NCI-H2107 (cell line): Measurements from ENCODE around the gene ABL1.
A peak's percentile ranks its signal among the peaks of the same experiment; 100 is the strongest.

Experiments
- DNase-seq: peaks from one replicate; lab custom pipeline; 2025; lab: John Stamatoyannopoulos, UW

ABL1 gene

DNA sequence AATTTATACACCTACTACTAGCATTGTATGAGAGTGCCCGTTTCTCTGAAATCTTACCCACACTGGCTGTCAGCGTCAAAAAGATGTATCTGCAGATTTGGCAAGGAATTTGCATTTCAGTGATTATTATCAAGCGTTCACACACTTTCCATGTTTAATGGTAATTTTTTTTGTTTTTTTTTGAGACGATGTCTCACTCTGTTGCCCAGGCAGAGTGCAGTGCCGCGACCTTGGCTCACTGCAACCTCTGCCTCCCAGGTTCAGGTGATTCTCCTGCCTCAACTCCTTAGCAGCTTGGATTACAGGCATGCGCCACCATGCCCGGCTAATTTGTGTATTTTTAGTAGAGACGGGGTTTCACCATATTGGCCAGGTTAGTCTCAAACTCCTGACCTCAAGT is 14.3 kb downstream of the ABL1 start:
- no peak for DNase-seq

DNA sequence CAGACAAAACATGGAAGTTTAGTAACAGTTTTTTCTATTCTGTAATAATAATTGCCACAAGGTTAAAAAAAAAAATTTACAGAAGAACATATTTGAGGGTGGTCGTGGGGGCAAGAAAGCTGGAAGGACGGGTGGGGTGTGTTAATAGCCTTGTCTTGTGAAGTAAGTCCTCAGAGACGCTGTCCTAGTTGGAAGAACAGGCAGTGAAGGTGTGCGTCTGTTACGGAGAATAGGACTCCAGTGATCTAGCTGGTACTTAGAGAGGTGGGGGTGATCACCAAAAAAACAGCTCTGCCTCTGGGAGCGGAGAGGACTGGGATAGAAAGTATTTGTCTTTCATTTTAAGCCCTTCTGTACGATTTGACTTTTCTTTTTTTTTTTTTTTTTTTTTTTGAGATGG is 17.7 kb downstream of the ABL1 start:
- no peak for DNase-seq

DNA sequence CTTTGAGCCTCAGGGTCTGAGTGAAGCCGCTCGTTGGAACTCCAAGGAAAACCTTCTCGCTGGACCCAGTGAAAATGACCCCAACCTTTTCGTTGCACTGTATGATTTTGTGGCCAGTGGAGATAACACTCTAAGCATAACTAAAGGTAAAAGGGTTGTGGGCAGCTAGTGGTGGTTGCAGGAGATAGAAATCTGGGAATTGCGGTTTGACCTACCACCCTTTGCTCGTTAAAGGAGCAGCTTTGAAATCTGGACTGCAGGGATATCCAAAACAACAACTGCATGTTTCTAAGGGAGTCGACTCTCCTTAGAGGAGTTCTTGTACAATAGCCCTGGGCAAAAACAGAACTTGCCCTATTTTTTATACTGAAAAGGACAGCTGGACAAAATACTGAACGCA is 19.0 kb downstream of the ABL1 start:
- no peak for DNase-seq

DNA sequence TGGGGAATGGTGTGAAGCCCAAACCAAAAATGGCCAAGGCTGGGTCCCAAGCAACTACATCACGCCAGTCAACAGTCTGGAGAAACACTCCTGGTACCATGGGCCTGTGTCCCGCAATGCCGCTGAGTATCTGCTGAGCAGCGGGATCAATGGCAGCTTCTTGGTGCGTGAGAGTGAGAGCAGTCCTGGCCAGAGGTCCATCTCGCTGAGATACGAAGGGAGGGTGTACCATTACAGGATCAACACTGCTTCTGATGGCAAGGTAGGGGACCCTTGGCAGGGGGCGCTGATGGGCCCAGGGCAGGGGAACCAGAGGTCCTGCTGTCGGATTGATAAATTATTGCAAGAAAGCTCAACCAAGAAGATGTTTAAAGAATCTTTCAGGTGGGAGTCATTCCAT is 19.8 kb downstream of the ABL1 start:
- no peak for DNase-seq

DNA sequence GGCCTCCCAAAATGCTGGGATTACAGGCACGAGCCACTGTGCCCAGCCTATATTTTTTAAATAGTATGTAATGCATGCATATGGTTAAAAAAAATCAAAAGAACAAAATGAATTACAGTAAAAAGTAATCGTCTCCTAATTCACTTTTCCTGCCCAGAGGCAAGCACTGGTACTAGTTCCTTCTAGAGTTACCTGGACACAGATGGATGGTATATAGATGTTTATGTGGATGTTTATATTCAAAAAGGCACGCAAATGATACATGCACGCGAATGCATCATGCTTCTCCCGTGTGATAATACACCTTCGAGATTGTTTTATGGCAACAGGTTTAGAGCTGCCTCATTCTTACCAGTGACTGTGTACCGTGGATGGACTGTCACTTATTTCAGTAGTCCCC is 21.4 kb downstream of the ABL1 start:
- no peak for DNase-seq

DNA sequence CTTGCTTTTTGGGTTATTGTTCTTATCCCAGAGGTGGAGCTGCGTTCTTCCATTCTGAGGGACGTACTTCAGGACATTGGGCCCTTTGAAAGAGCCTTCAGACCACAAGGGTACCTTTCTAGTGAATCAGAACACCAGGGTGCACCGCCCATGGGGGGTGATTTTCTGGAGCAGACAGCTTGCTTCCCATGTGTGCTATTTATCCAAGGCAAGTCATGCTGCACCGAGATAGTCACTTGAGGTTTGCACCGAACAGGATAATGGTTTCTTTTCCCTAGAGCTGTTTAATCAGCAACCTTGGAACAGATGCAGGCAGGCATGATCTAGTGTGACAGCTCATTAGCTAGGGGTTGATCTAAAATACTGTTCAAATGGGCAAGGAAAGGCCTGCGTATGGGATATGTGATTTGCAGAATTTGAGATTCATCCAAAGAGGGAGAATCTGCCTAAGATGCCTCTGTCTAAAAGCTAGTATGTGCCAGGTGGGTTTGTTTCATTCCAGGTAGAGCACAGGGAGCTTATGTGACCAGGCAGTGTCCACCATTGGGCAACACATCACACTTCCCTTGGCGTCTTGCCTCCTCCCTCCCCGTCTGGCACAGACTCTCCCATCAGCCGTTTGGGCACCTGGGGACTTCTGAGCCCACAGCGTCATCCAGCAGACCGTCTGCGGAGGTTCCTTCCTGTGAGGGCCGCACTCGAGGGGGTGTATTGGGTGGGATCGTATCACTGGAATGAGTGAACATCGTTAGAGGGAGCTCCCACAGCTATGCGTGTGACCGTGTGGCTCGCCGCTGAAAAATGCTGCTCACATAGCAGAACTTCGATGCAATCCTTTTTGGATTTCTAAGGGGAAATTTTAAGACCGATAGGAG is 23.0 kb downstream of the ABL1 start:
- no peak for DNase-seq

DNA sequence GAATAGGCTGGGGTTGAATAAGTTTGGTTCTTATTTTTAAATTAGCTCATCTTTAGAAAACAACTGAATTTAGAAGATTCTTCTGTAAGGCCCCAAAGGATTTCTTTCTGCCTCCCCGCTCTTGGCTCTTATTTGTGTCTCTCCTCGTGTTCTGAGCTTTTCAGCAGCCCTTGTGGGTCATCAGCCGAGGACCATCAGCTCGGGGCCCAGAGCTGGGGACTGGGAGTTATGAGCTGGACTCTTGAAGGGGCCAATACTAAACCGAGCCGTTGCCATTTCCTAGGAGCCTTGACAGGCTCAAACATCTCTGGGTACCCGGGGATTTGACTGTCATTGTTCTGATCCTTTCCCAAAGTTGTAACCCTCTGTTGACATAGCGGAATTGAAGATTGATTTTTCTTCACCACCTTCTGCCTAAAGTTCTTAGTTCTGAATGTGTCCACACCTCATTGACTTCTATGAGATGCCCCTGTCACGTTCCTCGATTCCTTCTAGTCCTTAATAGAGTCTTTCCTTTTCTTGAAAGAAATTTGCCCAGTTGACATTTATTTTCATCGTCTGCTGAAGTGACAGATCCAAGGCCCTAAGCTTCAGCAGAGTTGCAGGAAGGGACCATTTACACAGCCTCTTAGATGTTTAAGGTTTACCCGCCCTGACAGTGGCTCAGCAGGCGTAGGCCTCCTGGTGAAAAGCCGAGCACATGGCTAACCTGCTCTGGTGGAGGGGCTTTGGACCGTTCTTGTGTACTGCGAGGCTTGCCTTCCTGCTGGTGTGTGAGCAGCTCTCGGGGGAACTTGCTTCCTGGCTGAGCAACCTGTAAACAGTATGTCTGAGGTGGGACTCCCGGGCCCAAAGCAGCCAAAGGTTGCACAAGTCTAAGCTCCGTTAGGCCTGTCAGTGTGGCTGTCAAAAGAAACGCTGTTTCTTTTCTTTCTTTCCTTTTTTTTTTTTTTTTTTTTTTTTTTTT is 24.0 kb downstream of the ABL1 start:
- no peak for DNase-seq

DNA sequence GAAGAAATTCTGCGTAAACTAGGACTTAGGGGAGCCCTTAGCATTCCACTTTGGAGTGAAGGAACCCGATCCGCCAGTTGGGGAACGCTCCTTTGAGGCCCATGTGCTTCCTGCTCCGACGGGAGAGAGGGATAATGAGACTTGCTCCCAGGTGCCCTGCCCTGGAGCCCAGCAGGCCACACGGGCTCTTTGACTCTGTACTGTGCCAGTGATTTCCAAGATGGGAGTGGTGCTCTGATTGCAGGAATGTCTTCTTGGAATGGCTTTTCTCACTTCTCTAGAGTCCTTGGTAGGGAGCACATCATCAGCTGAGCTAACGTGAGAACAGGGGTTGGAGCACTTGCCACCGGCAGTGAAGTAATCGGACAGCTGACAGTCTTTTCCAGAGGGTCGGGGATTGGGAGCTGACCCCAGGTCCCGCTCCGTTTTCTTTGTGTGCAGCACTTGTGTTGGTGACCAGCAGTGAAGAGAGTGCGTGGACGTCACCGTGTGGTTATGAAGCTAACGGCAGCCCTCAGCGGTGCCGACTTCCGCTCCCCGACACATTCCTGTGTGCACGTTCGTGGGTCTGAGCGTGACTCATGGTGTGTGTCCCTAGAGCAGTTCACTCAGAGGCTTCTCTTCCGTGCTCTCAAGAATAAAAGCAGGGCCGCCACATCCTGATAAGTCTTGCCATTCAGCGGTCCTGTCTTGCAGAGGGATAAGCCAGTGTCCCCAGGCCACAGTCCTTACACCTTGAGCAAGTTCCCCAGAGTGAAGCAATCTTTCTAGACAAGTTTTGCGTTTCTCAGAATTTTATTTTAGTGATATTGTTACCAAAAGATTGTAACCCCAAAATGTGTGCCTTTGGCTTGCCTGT is 25.6 kb downstream of the ABL1 start:
- DNase-seq = no peak

DNA sequence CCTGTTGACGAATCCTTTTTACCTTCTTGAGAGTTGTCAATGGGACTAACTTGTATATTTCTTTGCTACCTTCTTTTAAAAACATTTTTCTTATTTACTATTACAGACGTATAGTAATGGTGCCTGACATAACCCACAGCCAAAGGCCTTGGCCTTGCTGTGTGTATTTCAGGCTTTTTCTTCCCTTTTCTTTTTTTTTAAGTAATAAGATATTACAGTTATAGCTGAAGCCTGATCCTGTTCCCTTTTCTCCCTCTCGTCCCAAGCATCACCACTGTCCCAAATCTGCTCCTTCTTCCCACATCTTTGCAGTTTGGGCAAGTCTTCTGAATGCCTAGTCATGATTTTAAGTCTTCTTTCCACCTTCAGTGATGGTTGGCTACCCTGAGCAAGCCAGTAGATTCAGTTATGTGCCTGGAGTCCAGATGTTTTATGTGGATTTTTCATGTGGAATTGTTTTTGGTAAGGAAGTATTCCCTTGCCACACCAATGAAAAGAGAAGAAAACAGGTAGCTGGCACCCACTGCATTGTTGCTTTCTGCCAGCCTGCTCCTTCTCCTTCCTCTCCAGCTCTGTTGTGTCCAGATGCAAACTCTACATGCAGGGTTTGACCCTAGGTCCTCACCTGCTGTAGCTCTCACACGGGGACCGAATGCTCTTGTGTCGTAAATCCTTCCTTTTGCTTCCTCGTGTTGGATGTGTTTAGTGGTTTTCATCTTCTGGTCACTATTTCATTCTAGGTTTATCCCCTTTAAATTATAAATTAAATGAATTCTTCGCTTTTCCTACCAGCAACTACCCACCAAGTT is 26.5 kb downstream of the ABL1 start:
- DNase-seq = no peak

DNA sequence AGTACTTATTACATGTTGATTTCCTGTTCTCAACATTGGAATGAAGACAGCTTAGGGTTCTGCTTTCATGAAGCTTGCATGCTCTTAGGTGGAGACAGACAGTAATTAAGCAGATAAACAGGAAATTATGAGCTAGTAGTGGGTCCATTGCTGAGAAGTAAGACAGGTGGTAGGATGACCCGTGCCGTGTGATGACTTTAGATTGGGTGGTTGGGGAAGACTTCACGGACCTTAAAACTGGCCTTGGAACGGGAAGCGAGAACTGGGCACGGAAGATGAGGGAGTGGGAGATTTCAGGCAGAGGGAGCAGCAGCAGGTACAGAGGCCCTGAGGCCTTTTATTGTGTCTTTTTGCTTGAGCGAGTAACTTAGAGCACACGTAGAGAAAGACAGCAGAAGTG is 27.2 kb downstream of the ABL1 start:
- no peak for DNase-seq

DNA sequence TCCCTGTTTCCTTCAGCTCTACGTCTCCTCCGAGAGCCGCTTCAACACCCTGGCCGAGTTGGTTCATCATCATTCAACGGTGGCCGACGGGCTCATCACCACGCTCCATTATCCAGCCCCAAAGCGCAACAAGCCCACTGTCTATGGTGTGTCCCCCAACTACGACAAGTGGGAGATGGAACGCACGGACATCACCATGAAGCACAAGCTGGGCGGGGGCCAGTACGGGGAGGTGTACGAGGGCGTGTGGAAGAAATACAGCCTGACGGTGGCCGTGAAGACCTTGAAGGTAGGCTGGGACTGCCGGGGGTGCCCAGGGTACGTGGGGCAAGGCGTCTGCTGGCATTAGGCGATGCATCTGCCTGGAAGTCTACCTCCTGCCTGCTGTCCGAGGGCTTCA is 27.7 kb downstream of the ABL1 start:
- DNase-seq = no peak

DNA sequence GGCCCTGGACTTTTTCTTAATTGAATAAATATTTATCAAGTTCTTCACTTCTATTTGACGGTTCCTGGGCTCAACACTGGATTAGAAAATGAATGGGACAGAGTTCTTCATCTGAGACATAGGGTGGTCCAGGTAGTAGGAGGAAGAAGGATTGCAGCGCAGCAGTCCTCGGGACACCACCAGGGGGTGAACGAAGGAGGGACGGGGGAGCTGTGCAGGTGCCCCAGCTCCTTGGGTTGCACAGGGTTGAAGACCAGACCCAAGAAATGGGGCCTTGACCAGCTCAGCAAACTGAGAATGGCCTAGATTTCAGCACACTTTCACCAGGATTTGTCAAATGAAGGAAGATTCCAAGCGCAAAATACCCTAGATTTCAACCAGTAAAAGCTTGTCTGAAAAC is 29.5 kb downstream of the ABL1 start:
- no peak for DNase-seq

DNA sequence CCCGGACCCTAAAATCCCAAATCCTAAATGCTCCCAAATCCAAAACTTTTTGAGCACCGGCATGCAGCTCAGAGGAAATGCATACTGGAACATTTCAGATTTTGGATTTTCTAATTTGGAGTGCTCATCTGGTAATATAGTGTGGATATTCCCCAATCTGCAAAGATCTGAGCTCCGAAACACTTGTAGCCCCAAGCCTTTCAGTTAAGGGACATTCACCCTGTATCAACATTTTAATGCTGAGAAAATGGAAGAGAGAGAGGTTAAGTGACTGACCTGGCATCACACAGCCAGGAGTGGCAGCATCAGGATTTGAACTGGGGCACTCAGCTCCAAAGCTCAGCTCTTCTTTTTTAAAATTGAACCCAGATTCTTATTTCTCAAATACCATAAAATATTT is 30.9 kb downstream of the ABL1 start:
- DNase-seq = no peak

DNA sequence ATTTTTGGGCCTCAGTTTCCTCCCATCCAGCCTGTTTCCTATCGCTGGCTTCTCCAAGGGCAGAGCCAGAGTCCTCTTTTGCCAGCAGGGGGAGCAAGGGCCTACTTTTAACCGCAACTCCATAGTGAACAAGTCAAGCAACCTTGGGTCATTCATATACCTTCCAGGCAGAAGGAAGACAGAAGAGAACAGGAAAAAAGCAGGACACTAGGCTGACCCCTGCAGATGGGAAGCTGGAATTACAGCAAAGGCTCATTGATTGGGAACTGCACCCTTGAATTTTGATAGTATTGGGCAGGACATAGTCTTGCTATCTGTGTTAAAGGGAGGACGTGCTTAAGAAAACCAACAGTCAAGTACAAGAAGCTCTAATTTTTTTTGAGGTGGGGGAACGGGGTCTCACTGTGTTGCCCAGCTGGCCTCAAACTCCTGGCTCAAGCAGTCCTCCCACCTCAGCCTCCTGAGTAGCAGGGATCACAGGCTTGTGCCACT is 31.5 kb downstream of the ABL1 start:
- DNase-seq = peak; percentile 24

DNA sequence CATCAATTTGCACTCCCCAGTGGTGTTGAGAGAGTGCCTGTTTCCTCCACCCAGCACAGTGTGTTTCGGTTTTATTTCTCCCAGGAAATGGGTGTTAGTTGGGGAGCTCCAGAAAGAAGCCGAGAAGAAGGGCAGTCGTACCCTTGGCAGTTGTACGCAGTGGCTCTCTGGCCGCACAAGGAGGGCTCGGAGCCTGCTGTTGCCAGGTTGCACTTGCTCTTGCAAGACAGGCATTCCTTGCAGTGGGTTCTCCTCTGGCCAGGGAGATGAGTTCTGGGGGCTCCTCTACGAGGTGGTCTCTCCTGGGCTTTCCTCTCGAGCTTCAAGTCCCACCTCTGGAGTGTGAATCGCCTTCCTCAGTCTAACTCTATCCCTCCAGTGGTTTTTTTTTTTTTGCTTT is 32.5 kb downstream of the ABL1 start:
- no peak for DNase-seq

DNA sequence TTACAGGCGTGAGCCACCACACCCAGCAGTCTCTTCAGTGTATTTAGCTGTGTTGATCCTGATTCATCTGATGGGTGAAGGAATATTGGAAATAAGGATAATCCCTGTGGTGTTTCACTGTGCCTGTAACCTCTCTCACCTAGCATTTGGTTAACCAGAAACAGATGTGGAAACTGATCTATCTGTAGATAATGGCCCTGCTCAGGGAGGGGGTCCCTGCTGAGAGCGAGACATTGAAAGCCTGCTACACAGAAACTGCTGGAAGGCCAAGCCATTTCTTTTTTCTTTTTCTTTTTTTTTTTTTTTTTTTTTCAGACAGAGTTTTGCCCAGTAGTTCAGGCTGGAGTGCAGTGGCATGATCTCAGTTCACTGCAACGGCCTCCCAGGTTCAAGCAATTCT is 33.2 kb downstream of the ABL1 start:
- no peak for DNase-seq

DNA sequence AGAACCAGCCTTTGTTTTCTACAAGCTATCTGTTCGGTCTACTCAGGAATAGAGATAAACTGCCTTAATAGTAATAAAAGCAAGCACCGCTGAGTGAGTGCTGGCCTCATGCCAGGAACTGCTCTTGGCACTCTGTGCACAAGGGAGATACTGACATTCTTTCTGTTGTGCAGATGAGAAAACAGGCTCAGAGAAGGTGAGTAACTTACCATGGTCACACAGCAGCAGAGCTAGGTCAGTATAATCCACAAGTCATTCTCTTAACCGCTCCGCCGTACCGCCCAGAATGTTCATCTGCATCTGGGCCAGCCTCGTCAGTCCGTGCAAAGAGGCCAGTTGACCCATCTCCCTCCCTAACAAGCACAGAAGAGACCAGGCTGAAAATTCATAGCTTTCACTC is 34.2 kb downstream of the ABL1 start:
- no peak for DNase-seq

DNA sequence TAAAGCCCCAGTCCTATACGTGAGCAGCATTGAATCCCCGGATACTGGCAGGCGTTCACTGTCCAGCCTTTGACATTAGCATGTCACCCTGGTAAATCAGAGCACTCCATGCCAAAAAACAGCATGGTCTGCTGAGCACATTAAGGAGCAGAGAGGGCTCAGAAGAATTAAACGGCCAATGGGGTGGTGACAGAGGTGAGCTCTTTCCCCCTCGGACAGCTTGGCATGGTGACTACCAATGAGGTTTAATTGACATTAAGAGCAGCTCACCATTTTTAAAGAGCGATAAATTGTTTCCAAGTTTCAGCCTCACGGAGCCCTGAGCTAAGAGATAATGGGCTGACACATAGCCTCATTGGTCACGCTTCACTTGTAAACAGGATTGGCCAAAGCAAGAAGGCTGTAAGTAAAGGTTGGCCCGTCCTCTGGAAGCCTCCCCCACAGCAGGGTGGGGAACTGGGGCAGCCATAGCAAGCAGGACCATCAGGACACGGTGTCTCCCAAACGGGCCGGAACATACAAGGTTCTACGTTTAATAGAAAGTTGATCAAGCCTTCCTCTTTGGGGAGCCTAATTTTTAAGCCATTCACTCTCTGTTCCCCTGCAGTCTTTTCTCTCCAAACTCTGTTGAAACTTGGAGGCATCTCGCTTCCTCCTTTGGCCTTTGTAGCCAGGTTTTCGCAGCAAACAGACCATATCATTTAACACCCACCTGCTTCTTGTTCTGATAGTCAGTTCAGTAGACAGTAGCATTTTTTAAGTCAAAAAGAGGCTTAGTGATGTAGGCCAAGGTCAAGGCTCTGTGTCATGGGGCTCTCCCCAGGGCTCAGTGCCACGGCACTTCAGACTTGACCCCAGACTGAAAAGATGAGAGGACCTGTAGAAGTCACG is 35.7 kb downstream of the ABL1 start:
- no peak for DNase-seq

DNA sequence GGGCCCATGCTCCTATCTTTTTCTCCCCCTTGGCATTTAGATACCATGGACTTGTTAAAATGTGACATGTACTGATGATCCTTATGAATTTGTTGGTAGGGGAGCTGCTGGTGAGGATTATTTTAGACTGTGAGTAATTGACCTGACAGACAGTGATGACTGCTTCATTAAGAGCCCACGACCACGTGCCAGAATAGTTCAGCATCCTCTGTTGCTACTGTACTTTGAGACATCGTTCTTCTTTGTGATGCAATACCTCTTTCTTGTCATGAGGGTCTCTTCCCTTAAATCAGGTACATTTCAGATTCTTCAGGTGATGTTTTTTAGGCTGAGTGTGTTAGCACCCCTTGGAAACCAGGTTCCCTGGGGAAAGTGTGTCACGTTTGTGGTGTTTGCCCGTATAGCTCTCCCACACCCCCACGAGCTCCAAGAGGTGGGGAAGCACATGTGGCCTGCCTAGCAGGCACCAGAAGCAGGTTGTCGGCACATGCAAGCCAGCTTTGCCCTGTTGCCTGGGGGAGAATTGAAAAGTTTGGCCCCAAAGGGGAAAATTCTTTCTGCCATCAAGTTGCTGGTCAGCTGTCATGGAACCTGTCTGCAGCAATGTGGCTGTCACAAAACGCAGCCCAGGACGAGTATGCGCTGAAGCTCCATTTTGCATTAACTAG is 36.5 kb downstream of the ABL1 start:
- no peak for DNase-seq

DNA sequence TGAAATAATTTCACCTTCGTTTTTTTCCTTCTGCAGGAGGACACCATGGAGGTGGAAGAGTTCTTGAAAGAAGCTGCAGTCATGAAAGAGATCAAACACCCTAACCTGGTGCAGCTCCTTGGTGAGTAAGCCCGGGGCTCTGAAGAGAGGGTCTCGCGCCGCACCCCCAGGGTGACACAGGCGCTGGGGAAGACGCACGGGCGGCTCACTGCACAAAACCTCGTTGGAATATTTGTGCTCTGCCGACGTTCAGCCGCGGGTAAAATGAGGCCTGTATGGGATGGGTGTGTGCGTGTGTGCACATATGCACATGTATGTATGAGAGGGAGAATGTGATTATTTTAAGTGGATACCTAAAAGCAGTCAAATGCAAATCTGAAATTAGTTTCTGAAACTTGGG is 37.0 kb downstream of the ABL1 start:
- no peak for DNase-seq
